Measurements from ENCODE around the gene BEAN1. TPM values are rescaled to one million over a fixed set of nuclear protein-coding genes. Genes with fewer than 3 reads are reported as not detected.

Gene BEAN1
- total RNA-seq, 1 donor from 2014 or later = 1.2 TPM

GRCh38 chr16:66418165-66418962, 8.7 kb upstream of the BEAN1 start:
- H3K27me3 Mint-ChIP-seq (ENCODE audit: low read depth, unreplicated experiment) = peaks cover 23% of the 10 kb centered on the region

GRCh38 chr16:66419527-66419926, 7.6 kb upstream of the BEAN1 start:
- H3K27me3 ChIP-seq (ENCODE audit: insufficient read depth, low read length) = peaks cover 9% of the 10 kb centered on the region
- DNase-seq (ENCODE audit: low read depth) = no peak
- H3K36me3 Mint-ChIP-seq (ENCODE audit: low read depth, unreplicated experiment) = no peaks in the 10 kb centered on the region
- TF ChIP-seq EZH2 (IDR thresholded peaks at IDR 0.05; ENCODE audit: insufficient read depth, low read length) = no peak
- TF ChIP-seq CTCF (IDR thresholded peaks at IDR 0.05; ENCODE audit: insufficient read depth, low read depth, low read length) = no peak
- H3K4me2 ChIP-seq (ENCODE audit: low read length) = no peak overlapping the region
- H3K27ac ChIP-seq (ENCODE audit: low read depth, low read length) = no peak overlapping the region
- H3K4me1 Mint-ChIP-seq (ENCODE audit: low read depth, unreplicated experiment) = peaks cover 10% of the 10 kb centered on the region
- H3K4me3 Mint-ChIP-seq (ENCODE audit: unreplicated experiment) = no peak overlapping the region
- FAIRE-seq = no peak
- H3K4me1 ChIP-seq (ENCODE audit: insufficient read depth, low read length) = no peaks in the 10 kb centered on the region
- peaks cover 3% of the 10 kb centered on the region for H3K9me3 ChIP-seq (ENCODE audit: insufficient read depth, low read depth, low read length)
- H4K20me1 ChIP-seq (ENCODE audit: insufficient read depth, low read length) = no peaks in the 10 kb centered on the region
- no peaks in the 10 kb centered on the region for H3K79me2 ChIP-seq (ENCODE audit: insufficient read depth, low read length)
- peaks cover 17% of the 10 kb centered on the region for H3K9me3 Mint-ChIP-seq (ENCODE audit: unreplicated experiment)
- H2AFZ ChIP-seq (ENCODE audit: low read depth, low read length) = no peak overlapping the region
- no peak overlapping the region for H3K9ac ChIP-seq (ENCODE audit: low read length)
- no peaks in the 10 kb centered on the region for H3K36me3 ChIP-seq (ENCODE audit: insufficient read depth, low read length)
- peaks cover 34% of the 10 kb centered on the region for H3K27me3 Mint-ChIP-seq (ENCODE audit: low read depth, unreplicated experiment)
- H3K4me3 ChIP-seq (ENCODE audit: insufficient read depth, low read depth, low read length) = no peak overlapping the region
- no peak overlapping the region for H3K27ac Mint-ChIP-seq (ENCODE audit: unreplicated experiment)

More at GRCh38 chr16:66418165-66418962, 8.7 kb upstream of the BEAN1 start:
- Histone ChIP-seq H3K27me3 (ENCODE audit: insufficient read depth, low read length) (no peaks in the 10 kb centered on the region), H3K79me2 (ENCODE audit: insufficient read depth, low read length) (no peaks in the 10 kb centered on the region), H3K9ac (ENCODE audit: low read length) (no peak overlapping the region), H3K4me1 (ENCODE audit: insufficient read depth, low read length) (no peaks in the 10 kb centered on the region), H3K4me3 (ENCODE audit: insufficient read depth, low read depth, low read length) (no peak overlapping the region), H3K4me2 (ENCODE audit: low read length) (no peak overlapping the region), H3K27ac (ENCODE audit: low read depth, low read length) (no peak overlapping the region), H4K20me1 (ENCODE audit: insufficient read depth, low read length) (no peaks in the 10 kb centered on the region), H3K9me3 (ENCODE audit: insufficient read depth, low read depth, low read length) (peaks cover 3% of the 10 kb centered on the region), H3K36me3 (ENCODE audit: insufficient read depth, low read length) (no peaks in the 10 kb centered on the region), H2AFZ (ENCODE audit: low read depth, low read length) (no peak overlapping the region)
- no peak for DNase-seq (ENCODE audit: low read depth)
- TF ChIP-seq EZH2 (IDR thresholded peaks at IDR 0.05; ENCODE audit: insufficient read depth, low read length) (no peak), CTCF (IDR thresholded peaks at IDR 0.05; ENCODE audit: insufficient read depth, low read depth, low read length) (no peak)
- Mint-ChIP-seq H3K36me3 (ENCODE audit: low read depth, unreplicated experiment) (no peaks in the 10 kb centered on the region), H3K27ac (ENCODE audit: unreplicated experiment) (peak overlapping the region; percentile 15), H3K4me3 (ENCODE audit: unreplicated experiment) (peak overlapping the region; percentile 24), H3K4me1 (ENCODE audit: low read depth, unreplicated experiment) (peaks cover 11% of the 10 kb centered on the region), H3K9me3 (ENCODE audit: unreplicated experiment) (peaks cover 17% of the 10 kb centered on the region)
- no peak for FAIRE-seq

DNA sequence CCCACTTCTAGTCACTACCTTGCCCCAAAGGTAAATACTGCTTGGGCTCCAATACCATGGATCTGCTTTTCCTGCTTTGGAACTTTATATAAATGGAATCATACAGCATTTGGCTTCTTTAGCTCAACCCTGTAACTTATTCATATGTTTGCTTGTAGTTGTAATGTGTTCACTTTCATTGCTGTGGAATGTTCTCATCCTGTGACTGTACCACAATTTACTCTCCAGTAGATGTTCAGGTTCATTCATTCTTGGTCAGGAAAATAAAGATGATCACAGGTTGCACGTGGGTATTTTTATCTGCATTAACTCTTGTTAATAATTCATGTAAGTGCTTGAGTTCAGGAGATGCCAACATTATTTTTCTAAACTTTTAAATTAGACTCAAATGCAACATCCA, 6.7 kb upstream of the BEAN1 start:
- Histone ChIP-seq H3K4me2 (ENCODE audit: low read length) (no peak overlapping the region), H3K9me3 (ENCODE audit: insufficient read depth, low read depth, low read length) (peaks cover 3% of the 10 kb centered on the region), H3K4me1 (ENCODE audit: insufficient read depth, low read length) (no peaks in the 10 kb centered on the region), H3K79me2 (ENCODE audit: insufficient read depth, low read length) (no peaks in the 10 kb centered on the region), H4K20me1 (ENCODE audit: insufficient read depth, low read length) (no peaks in the 10 kb centered on the region), H3K36me3 (ENCODE audit: insufficient read depth, low read length) (no peaks in the 10 kb centered on the region), H3K4me3 (ENCODE audit: insufficient read depth, low read depth, low read length) (no peak overlapping the region), H3K9ac (ENCODE audit: low read length) (no peak overlapping the region), H3K27me3 (ENCODE audit: insufficient read depth, low read length) (peaks cover 17% of the 10 kb centered on the region), H3K27ac (ENCODE audit: low read depth, low read length) (no peak overlapping the region), H2AFZ (ENCODE audit: low read depth, low read length) (no peak overlapping the region)
- peaks cover 15% of the 10 kb centered on the region for H3K9me3 Mint-ChIP-seq (ENCODE audit: unreplicated experiment)
- no peak overlapping the region for H3K27ac Mint-ChIP-seq (ENCODE audit: unreplicated experiment)
- TF ChIP-seq CTCF (IDR thresholded peaks at IDR 0.05; ENCODE audit: insufficient read depth, low read depth, low read length) (no peak), EZH2 (IDR thresholded peaks at IDR 0.05; ENCODE audit: insufficient read depth, low read length) (no peak)
- H3K4me3 Mint-ChIP-seq (ENCODE audit: unreplicated experiment) = no peak overlapping the region
- H3K4me1 Mint-ChIP-seq (ENCODE audit: low read depth, unreplicated experiment) = peaks cover 4% of the 10 kb centered on the region
- H3K27me3 Mint-ChIP-seq (ENCODE audit: low read depth, unreplicated experiment) = peaks cover 43% of the 10 kb centered on the region
- DNase-seq (ENCODE audit: low read depth) = no peak
- H3K36me3 Mint-ChIP-seq (ENCODE audit: low read depth, unreplicated experiment) = no peaks in the 10 kb centered on the region
- FAIRE-seq = peak; percentile 63

Data from astrocyte (in vitro differentiated cells and primary cell).